Esophagus muscularis mucosa (tissue), 4 donors: ENCODE results near the gene TRIM25. TPM values are rescaled to one million over a fixed set of nuclear protein-coding genes. Genes with fewer than 3 reads are reported as not detected.
A peak's percentile ranks its signal among the peaks of the same experiment; 100 is the strongest.

Experiments used
- DNase-seq: peaks from one replicate; pipeline ENCODE4 v3.0.0-alpha.2; 2017; ENCODE audit errors: extremely low spot score
- H3K27ac ChIP-seq, 4 donors: fragments of 200-600 bp; sonication (generic); replicated peaks in 1 of 4; 1 replicate in 3 of 4; 2 replicates in 1 of 4; pipeline ENCODE4 v1.5.1; 2016 to 2019; ENCODE audit warnings: mild to moderate bottlenecking in 1 of 4
- H3K27me3 ChIP-seq, 4 donors: fragments of 200-600 bp; sonication (generic); one replicate each; pipeline versions ENCODE4 v1.5.1 to v1.6.0; 2016 to 2019
- H3K36me3 ChIP-seq, 4 donors: fragments of 200-600 bp; sonication (generic); one replicate each; pipeline ENCODE4 v1.5.1; 2016 to 2019
- H3K4me1 ChIP-seq, 4 donors: fragments of 200-600 bp; sonication (generic); one replicate each; pipeline ENCODE4 v1.5.1; 2016 to 2019
- H3K4me3 ChIP-seq, 4 donors: fragments of 200-600 bp; sonication (generic); 1 replicate in 2 of 4; 2 replicates in 2 of 4; pipeline ENCODE4 v1.5.1; 2016 to 2019; ENCODE audit warnings: mild to moderate bottlenecking in 4 of 4, moderate library complexity in 1 of 4
- H3K9me3 ChIP-seq, 4 donors: fragments of 200-600 bp; sonication (generic); 1 replicate in 3 of 4; 2 replicates in 1 of 4; pipeline ENCODE4 v1.5.1; 2016 to 2019
- CTCF ChIP-seq, 3 experiments: fragments of 200-600 bp in 2 of 3; fragments of 450-650 bp in 1 of 3; sonication (generic) in 2 of 3; IDR thresholded peaks; one replicate each; pipeline ENCODE4 v1.5.1; 2017 to 2019; ENCODE audit warnings: antibody characterized with exemption in 3 of 3, mild to moderate bottlenecking in 2 of 3, moderate library complexity in 1 of 3
- EP300 ChIP-seq: sonication (generic); formaldehyde crosslinking; IDR thresholded peaks from one replicate; pipeline ENCODE4 v1.6.1; 2017; ENCODE audit warnings: antibody characterized with exemption
- POLR2A ChIP-seq: fragments of 450-650 bp; IDR thresholded peaks from one replicate; pipeline ENCODE4 v1.6.1; 2017; ENCODE audit warnings: antibody characterized with exemption, moderate library complexity, mild to moderate bottlenecking, low read depth
- POLR2AphosphoS5 ChIP-seq, 2 donors: sonication (generic); formaldehyde crosslinking; IDR thresholded peaks; one replicate each; pipeline ENCODE4 v1.6.1; 2017; ENCODE audit warnings: antibody characterized with exemption in 2 of 2
- WGBS: methylation state at CpG from one replicate; pipeline ENCODE4 v1.1.5; 2018; 5-methylcytosine and 5-hydroxymethylcytosine counted together
- intact Hi-C: fragments of 100-400 bp; cut with DNase I; formaldehyde crosslinking; loops from one replicate; pipeline ENCODE4 v1.15.1; 2023
- total RNA-seq, 4 donors: library from RNA; depleted of rRNA; stranded (reverse); fragments of >200 nt; gene quantifications; one replicate each; pipeline versions ENCODE4 v1.1.0 to v1.2.1, GENCODE V29; 2016

Gene TRIM25
- total RNA-seq, 4 donors from 2014 or later, result 13.9 to 19.9 (median 16.6) TPM

DNA sequence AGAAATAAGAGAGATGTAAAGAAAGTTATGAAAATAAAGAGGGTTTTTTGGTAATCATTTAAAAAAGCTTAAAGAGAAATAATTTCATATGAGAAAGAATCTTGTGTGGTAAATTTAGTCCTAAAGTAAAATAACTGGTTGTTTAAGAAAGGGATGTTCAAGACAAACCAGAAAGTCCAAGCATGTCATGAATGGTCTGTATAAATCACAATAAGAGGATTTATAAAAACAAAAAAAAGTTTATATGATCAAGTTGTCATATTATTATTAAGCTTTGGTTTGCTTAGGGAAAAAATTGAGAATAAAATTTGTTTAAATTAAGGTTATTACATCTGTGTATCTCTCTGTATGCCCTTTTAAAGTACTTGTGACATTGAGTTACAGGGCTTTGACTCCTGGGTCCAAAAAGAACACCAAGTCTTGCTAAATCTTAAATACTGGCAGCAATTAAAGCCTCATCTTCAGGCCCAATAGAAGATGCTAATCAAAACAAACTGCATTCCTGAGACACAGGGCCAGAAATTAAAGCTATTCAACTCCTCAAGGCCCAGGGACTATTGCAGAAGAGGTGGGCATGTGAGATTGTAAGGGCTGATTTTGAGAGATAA lies 15.6 kb upstream of the TRIM25 start:
- no peak overlapping the region for H3K27ac ChIP-seq
- intact Hi-C loops, result no loop called here
- DNase-seq, result no peak
- no peak overlapping the region for H3K4me3 ChIP-seq
- H3K36me3 ChIP-seq, result peaks cover 4 to 15% (median 9%) of the 10 kb centered on the region in 4 donors
- no peak for TF ChIP-seq CTCF (IDR thresholded peaks at IDR 0.05)
- TF ChIP-seq POLR2AphosphoS5 (IDR thresholded peaks at IDR 0.05), result no peak
- no peak for TF ChIP-seq POLR2A
- TF ChIP-seq EP300, result no peak
- no peaks in the 10 kb centered on the region for H3K4me1 ChIP-seq
- no peaks in the 10 kb centered on the region for H3K27me3 ChIP-seq
- H3K9me3 ChIP-seq, result no peaks in the 10 kb centered on the region

- no peaks in the 10 kb centered on the region for H3K27me3 ChIP-seq
- intact Hi-C loops, result no loop called here
- peaks cover 0 to 6% (median 3%) of the 10 kb centered on the region in 4 donors for H3K36me3 ChIP-seq
- TF ChIP-seq POLR2A (no peak), POLR2AphosphoS5 (IDR thresholded peaks at IDR 0.05) (no peak), EP300 (no peak), CTCF (IDR thresholded peaks at IDR 0.05) (no peak)
- H3K4me1 ChIP-seq, result no peaks in the 10 kb centered on the region
- DNase-seq, result no peak
- no peak overlapping the region for H3K4me3 ChIP-seq
- no peaks in the 10 kb centered on the region for H3K9me3 ChIP-seq
- 95% methylated on average over 2 of the region's 2 CpGs for WGBS
- H3K27ac ChIP-seq, result no peak overlapping the region
Measured at GRCh38 chr17:56928586-56928985, 14.7 kb upstream of the TRIM25 start.

GRCh38 chr17:56926704-56927103 lies 12.9 kb upstream of the TRIM25 start:
- 75% methylated on average over 2 of the region's 2 CpGs for WGBS
- Histone ChIP-seq H3K27me3 (no peaks in the 10 kb centered on the region), H3K27ac (no peak overlapping the region), H3K9me3 (no peaks in the 10 kb centered on the region), H3K4me3 (no peak overlapping the region), H3K4me1 (no peaks in the 10 kb centered on the region), H3K36me3 (no peaks in the 10 kb centered on the region)
- no peak for DNase-seq
- intact Hi-C loops, result no loop called here
- no peak for TF ChIP-seq CTCF (IDR thresholded peaks at IDR 0.05)
- TF ChIP-seq POLR2AphosphoS5 (IDR thresholded peaks at IDR 0.05), result no peak
- no peak for TF ChIP-seq EP300
- no peak for TF ChIP-seq POLR2A

- no peak overlapping the region for H3K27ac ChIP-seq
- no peaks in the 10 kb centered on the region for H3K27me3 ChIP-seq
- peak; percentile 19 for DNase-seq
- intact Hi-C loops, result no loop called here
- no peak overlapping the region for H3K4me3 ChIP-seq
- H3K9me3 ChIP-seq, result no peaks in the 10 kb centered on the region
- no peaks in the 10 kb centered on the region for H3K4me1 ChIP-seq
- no peaks in the 10 kb centered on the region for H3K36me3 ChIP-seq
- TF ChIP-seq POLR2AphosphoS5 (IDR thresholded peaks at IDR 0.05), result no peak
- no peak for TF ChIP-seq POLR2A
- TF ChIP-seq EP300, result no peak
- TF ChIP-seq CTCF (IDR thresholded peaks at IDR 0.05), result no peak
Measured at GRCh38 chr17:56926270-56926669, 12.4 kb upstream of the TRIM25 start.

- no peak for TF ChIP-seq CTCF (IDR thresholded peaks at IDR 0.05)
- no peak for TF ChIP-seq POLR2AphosphoS5 (IDR thresholded peaks at IDR 0.05)
- TF ChIP-seq POLR2A, result no peak
- no peak for TF ChIP-seq EP300
- no peaks in the 10 kb centered on the region for H3K36me3 ChIP-seq
- no peaks in the 10 kb centered on the region for H3K9me3 ChIP-seq
- no peak for DNase-seq
- no peaks in the 10 kb centered on the region for H3K27me3 ChIP-seq
- no peak overlapping the region for H3K27ac ChIP-seq
- H3K4me1 ChIP-seq, result no peaks in the 10 kb centered on the region
- 85% methylated on average over 2 of the region's 2 CpGs for WGBS
- intact Hi-C loops, result no loop called here
- H3K4me3 ChIP-seq, result no peak overlapping the region
Measured at GRCh38 chr17:56925088-56925487, 11.2 kb upstream of the TRIM25 start.
